Left ventricle myocardium superior (tissue), 1 donor: ENCODE measurements around the gene RPTOR. TPM values are rescaled to one million over a fixed set of nuclear protein-coding genes. Genes with fewer than 3 reads are reported as not detected.
"Not testable (repeated sequence)": the region's sequence is repeated elsewhere in the genome, so short reads cannot be mapped to it uniquely, and the experiment has no call there.

Experiments
- ATAC-seq: fragments of 200-7000 bp; cut with Tn5 transposase; one replicate; pipeline ENCODE4 v1.9.1; 2020; ENCODE audit warnings: mild to moderate bottlenecking, moderate library complexity
- DNase-seq: peaks from one replicate; pipeline ENCODE4 v3.0.0-alpha.2; 2020
- intact Hi-C: fragments of 100-400 bp; cut with micrococcal nuclease; formaldehyde crosslinking; loops from one replicate; pipeline ENCODE4 v1.11.0; 2022
- total RNA-seq: library from RNA; stranded (reverse); fragmentation: NEBNext Ultra II Directional; extraction: Animal tissue kit (Norgen Biotek cat#: 25700); gene quantifications from one replicate; pipeline ENCODE4 v1.2.1, GENCODE V29; 2021
- donor health status: DM: no; HTN: yes; CAD: no; lungs with severe emphysema.

RPTOR gene
- total RNA-seq, 1 donor from 2014 or later, result 20.9 TPM

- ATAC-seq (no peak), DNase-seq (no peak)
- intact Hi-C loops, result no loop called here
Measured at GRCh38 chr17:80742091-80742490, 197.5 kb downstream of the RPTOR start.

GRCh38 chr17:80742581-80743180, 198.0 kb downstream of the RPTOR start:
- intact Hi-C loops, result no loop called here
- ATAC-seq, result no peak
- DNase-seq, result no peak

DNA sequence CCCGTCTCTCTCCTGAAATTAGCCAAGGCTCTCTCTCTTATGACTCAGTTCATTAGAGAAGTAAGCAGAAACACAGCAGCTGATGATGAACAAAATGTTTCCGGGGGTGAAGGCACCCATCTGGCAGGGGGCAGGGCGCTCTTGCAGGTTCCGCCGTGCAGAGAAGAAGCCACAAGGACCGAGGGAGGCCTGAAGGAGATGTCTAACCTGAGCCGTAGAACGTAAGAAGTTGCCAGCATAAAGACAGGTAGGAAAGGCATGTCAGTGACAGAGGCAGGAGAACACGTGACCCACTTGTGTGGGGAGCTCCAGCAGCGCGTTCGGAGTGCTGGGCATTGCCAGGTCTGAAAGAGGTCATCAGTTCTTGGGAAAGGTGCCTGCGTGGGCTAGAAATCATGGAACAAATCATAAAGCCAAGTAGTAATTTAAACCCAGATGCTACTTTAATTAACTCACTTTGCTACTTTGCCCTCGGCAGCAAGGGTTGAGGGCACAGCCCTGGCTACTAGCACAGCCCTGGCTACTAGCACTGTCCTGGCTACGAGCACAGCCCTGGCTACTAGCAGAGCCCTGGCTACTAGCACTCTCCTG, 198.6 kb downstream of the RPTOR start:
- peak; percentile 83 for ATAC-seq
- intact Hi-C loops, result no loop called here
- peak; percentile 49 for DNase-seq

DNA sequence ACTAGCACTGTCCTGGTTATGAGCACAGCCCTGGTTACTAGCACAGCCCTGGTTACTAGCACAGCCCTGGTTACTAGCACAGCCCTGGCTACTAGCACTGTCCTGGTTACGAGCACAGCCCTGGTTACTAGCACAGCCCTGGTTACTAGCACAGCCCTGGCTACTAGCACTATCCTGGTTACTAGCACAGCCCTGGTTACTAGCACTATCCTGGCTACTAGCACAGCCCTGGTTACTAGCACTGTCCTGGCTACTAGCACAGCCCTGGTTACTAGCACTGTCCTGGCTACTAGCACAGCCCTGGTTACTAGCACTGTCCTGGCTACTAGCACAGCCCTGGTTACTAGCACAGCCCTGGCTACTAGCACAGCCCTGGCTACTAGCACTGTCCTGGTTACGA, 199.3 kb downstream of the RPTOR start:
- DNase-seq, intact Hi-C loops, ATAC-seq: not testable (repeated sequence)

DNA sequence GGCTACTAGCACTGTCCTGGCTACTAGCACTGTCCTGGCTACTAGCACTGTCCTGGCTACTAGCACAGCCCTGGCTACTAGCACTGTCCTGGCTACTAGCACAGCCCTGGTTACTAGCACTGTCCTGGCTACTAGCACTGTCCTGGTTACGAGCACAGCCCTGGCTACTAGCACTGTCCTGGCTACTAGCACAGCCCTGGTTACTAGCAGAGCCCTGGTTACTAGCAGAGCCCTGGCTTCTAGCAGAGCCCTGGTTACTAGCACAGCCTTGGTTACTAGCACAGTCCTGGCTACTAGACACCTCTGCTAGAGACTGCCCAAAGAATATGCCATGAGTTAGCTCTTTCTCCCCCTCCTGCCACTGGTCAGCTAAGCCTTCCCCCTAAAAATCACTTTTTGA, 200.1 kb downstream of the RPTOR start:
- intact Hi-C loops, DNase-seq, ATAC-seq: not testable (repeated sequence)

GRCh38 chr17:80745183-80745582, 200.5 kb downstream of the RPTOR start:
- DNase-seq, result no peak
- no peak for ATAC-seq
- intact Hi-C loops, result no loop called here

DNA sequence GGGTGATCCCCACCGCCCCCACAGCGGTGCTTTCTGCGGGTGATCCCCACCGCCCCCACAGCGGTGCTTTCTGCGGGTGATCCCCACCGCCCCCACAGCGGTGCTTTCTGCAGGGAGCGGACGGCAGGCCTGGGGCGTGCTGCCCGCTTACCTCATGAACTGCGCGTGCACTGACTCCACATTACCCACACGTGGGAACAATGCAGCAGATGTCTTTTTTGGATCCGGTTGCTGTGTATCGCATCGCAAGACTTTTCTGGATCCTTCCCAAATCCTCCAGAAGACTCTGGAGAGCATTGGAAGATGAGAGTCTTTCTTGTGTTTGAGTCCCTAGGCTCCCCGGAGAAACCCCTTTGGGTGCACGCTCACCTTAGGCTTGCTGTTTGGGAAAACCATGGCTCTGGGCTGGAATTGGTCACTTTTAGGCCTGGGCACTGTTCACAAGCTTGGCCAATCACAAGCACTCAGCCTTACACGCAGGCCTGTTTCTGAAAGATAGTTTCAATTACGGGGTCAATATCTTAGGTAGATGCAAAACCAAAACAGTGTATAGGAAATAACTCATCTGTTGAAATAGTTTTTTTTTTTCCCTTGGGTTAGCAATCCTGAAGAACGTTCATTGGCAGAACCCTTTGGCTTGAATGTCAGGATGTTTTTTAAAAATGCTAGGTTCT, 201.8 kb downstream of the RPTOR start:
- no peak for ATAC-seq
- intact Hi-C loops, result no loop called here
- no peak for DNase-seq

DNA sequence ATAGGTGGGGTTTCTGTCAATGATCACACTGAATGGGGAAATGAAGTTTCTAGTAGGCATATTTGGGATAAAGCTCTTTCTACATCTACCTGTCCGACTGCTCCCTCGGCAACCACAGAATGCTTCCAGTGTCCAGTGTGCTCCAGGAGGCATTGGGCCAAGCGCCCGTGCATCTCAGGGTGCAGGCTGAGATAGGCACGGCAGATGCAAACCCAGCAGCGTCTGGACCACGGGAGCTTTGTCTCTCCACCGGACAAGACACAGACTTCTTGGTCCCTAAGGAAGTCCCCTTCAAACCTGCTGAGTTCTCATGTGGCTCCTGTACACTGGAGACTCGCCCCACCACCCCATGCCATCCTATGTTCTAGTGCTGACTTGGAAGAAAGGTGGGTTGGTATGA, 202.8 kb downstream of the RPTOR start:
- intact Hi-C loops, result no loop called here
- no peak for DNase-seq
- ATAC-seq, result no peak

DNA sequence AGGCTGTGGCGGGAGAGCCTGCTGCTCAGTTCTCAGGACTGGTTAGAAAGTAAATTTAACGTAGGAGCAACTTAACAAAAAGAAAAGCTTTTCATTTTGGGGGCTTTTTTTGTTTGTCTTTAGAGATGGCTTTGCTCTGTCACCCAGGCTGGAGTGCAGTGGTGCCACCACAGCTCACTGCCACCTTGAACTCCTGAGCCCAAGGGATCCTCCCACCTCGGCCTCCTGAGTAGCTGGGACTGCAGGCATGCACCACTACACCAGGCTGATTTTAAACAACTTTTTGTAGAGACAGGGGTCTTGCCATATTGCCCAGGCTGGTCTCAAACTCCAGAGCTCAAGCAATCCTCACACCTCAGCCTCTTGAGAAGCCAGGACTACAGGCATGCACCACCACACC, 205.0 kb downstream of the RPTOR start:
- intact Hi-C loops, result no loop called here

GRCh38 chr17:80750263-80750662, 205.6 kb downstream of the RPTOR start:
- DNase-seq, result no peak
- intact Hi-C loops, result no loop called here

More for the DNA sequence above, 205.0 kb downstream of the RPTOR start:
- ATAC-seq (no peak), DNase-seq (no peak)

DNA sequence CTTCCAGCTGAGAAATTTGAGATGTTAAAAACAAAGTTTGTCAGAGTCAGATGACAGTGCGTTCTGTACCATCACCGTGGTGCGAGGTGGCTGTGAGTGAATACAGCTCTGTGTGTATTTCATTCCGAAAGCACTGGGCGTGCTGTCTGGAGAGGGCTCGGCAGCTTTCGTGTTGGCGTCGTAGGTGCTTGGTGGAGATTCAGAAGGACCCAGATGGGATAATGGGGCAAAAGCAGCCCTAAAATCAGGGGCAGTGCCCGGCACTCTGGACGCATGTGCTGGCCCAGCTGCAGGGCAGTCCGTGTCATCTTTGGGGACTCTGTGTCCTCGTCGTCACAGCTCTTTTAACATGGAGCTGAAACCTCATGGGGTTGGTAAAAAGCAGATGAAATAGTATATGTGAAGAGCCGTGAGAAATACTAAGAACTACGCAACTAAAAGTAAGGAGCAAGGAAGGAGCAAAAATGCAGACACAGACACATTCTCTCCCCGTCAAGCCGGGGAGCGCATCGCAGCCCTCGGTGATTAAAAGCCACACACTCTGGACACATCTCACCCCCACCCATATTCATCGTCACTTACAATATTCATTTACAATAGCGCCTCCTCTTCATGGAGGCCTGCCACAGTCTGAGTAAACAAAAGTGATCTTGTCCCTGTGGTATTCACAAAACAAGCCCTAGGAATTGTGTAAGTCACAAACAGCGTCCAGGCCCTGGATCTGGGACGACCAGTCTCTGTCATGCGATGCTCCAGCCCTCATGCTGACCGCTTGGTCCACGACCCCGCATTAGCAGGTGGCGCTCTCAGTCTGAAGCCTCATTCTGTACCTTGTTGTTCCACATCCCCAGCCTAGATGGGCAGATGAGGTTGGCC, 206.7 kb downstream of the RPTOR start:
- intact Hi-C loops, result no loop called here
- DNase-seq, result no peak

More at GRCh38 chr17:80750263-80750662, 205.6 kb downstream of the RPTOR start:
- peak; percentile 49 for ATAC-seq

DNA sequence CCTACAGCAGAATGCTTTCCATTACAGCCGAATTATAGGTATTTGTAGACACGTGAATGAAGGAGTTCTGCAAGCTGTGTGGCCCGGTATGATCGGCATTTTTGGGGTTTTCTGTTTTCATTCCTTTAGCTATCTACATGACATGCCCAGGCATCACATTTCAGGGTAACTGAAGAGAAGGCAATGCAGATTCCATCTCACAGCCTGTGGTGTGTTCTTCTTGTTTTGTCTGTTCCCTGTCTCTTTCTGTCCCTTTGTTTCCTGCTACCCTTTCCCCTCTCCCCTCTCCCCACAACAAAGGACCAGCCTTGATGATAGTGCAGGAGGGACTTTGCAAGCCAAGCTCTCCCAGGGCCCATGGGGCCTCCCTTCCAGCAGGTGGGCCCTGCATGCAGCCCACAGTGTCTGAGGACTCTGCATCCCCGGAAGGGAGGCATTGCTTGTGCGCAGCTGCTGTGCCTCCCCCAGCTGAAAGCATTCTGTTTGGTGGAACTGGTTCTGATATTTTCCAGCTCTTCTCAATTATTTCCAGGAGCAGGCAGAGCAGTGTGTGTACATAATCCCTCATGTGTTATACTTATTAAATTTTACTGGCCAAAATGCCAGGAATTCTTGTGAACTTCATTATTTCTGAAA, 207.4 kb downstream of the RPTOR start:
- no peak for DNase-seq
- ATAC-seq, result no peak
- intact Hi-C loops, result no loop called here

More for the DNA sequence above, 206.7 kb downstream of the RPTOR start:
- peak; percentile 70 for ATAC-seq

DNA sequence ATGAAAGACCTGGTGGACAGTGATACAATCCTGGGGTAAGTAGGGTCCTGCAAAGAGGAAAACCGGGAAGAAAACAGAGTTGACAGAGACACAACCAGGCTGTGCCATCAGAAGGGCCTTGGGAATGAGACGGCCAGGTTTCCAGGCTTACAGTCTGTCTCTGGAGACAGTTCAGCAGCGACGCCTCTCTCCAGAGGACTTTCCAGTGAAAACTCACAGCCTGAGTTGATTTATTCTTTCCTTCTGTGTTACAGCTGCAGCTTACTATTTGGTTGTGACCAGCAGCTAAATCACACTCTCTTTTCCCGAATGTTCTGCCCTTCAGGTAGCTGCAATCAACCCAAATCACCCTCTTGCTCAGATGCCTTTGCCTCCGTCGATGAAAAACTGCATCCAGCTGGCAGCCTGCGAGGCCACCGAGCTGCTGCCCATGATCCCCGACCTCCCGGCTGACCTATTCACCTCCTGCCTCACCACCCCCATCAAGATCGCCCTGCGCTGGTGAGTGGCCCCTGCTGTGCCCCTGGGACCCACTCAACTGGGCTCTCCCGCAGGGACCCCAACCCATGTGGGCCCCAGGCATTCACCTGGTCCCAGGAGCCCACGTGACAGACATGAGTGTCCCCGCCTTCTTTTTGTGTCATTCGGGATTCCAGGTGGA, 209.2 kb downstream of the RPTOR start:
- ATAC-seq (no peak), DNase-seq (no peak)
- intact Hi-C loops, result no loop called here

DNA sequence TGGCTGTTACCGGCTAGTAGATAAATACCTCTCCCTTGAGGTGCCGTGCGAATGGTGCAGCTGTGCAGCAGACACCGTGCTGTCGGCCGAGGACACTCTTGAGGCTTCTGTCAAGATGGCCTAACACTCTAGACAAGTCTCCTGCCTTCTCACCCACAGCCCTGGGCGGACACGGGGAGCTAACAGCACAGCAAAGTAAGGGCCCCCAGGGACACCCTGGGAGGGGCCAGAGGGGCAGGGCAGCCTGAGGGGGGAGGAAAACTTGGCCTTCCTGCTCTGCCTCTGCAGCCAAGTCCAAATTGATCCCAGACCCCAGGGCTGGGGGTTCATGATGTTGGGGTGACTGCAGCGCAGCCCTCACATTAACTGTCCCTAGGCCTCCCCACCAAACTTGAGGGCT, 210.2 kb downstream of the RPTOR start:
- intact Hi-C loops, result no loop called here
- no peak for DNase-seq
- ATAC-seq, result no peak

- DNase-seq (no peak), ATAC-seq (no peak)
- intact Hi-C loops, result no loop called here
Measured at GRCh38 chr17:80755650-80756405, 211.2 kb downstream of the RPTOR start.

DNA sequence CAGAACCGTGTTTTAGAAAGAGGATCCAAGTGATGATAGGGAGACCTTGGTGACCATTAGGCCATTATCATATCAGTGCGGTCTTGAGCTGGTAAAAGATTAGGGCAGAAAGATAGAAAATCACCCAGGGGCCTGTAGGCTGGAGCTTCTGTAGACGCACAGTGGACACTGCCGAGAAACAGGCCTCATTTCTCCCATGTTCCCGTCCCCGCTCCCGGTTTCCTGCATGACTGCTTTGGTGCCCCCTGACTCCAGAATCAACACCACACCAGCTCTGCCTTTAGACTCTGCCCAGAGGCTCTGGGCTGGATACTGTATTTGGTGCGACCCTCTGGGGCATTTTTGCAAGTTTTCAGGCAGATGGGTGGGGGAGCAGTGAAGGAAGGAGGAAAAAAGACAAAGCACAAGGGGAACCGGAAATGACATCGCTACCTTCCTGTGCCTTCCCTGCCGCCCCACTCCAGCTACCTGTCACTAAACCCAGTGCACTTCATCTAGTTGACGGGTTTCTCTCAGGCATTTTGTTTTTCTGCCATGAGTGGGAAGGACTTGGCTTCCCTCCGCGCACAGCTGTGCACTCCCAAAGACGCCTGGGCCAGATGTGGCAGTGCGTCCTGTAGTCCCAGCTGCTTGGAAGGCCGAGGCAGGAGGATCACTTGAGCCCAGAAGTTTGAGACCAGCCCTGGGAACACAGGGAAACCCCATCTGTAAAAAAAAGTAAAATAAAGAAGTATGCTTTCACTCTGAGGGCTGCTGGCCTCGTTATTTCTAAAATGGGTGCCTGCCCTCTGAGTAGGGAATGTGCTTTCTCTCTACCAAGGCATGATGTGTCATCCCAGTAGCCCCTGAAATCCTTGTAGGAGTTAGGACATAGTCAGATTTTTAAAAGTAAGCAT, 214.1 kb downstream of the RPTOR start:
- peak; percentile 65 for DNase-seq
- peak; percentile 85 for ATAC-seq
- intact Hi-C loops, result no loop called here

DNA sequence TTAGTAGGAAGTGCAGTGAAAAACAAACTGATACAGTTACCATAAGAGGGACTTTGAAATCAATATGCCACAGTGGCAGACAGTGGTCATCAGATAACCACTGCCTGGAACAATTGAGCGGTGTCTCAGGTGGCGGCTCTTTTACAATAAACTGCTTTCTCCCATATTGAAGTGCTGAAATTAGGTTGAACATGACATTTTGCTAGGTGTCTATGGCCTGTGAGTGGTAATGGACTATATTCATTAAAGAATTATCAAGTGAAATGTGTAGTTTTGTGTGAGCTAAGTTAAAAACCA, 214.7 kb downstream of the RPTOR start:
- no peak for ATAC-seq
- intact Hi-C loops, result no loop called here
- no peak for DNase-seq
